ENCODE results near the gene VGLL3.

VGLL3 gene

DNA sequence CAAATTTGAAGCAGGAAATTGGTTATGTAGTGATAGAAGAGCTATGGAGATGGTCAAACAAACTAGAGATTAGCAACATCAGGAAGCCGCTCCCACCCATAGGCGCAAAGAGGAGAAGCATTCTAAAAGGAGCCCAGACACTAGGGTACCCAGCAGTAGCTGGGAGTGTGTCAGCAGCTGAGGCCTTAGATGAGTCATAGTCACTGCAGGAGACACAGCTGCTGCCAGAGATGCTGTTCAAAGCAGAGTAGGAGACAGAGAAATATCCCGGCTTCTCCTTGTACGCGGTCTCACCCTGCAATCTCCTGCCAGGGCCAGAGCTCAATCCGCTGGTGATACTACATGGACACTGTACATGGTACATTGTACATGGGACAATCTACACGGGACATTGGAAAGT lies 61.9 kb downstream of the VGLL3 start:
- TF ChIP-seq, protein P1, sequence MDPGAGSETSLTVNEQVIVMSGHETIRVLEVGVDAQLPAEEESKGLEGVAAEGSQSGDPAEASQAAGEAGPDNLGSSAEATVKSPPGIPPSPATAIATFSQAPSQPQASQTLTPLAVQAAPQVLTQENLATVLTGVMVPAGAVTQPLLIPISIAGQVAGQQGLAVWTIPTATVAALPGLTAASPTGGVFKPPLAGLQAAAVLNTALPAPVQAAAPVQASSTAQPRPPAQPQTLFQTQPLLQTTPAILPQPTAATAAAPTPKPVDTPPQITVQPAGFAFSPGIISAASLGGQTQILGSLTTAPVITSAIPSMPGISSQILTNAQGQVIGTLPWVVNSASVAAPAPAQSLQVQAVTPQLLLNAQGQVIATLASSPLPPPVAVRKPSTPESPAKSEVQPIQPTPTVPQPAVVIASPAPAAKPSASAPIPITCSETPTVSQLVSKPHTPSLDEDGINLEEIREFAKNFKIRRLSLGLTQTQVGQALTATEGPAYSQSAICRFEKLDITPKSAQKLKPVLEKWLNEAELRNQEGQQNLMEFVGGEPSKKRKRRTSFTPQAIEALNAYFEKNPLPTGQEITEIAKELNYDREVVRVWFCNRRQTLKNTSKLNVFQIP (CRISPR knock-in tag; IDR thresholded peaks at IDR 0.05; ENCODE audit: borderline replicate concordance, low read depth), result no peak
- TF ChIP-seq TCF4 (CRISPR knock-in tag; IDR thresholded peaks at IDR 0.05; ENCODE audit: borderline replicate concordance) (no peak), ZC3H10 (CRISPR knock-in tag; IDR thresholded peaks at IDR 0.05) (no peak), GLIS3 (CRISPR knock-in tag; IDR thresholded peaks at IDR 0.05) (no peak), ZFP30 (CRISPR knock-in tag; IDR thresholded peaks at IDR 0.05) (no peak), SNAI2 (CRISPR knock-in tag; IDR thresholded peaks at IDR 0.05) (no peak)
- TF ChIP-seq, protein P2, sequence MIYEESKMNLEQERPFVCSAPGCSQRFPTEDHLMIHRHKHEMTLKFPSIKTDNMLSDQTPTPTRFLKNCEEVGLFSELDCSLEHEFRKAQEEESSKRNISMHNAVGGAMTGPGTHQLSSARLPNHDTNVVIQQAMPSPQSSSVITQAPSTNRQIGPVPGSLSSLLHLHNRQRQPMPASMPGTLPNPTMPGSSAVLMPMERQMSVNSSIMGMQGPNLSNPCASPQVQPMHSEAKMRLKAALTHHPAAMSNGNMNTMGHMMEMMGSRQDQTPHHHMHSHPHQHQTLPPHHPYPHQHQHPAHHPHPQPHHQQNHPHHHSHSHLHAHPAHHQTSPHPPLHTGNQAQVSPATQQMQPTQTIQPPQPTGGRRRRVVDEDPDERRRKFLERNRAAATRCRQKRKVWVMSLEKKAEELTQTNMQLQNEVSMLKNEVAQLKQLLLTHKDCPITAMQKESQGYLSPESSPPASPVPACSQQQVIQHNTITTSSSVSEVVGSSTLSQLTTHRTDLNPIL (CRISPR knock-in tag; IDR thresholded peaks at IDR 0.05; ENCODE audit: low read depth), result no peak
- no peak for ATAC-seq

DNA sequence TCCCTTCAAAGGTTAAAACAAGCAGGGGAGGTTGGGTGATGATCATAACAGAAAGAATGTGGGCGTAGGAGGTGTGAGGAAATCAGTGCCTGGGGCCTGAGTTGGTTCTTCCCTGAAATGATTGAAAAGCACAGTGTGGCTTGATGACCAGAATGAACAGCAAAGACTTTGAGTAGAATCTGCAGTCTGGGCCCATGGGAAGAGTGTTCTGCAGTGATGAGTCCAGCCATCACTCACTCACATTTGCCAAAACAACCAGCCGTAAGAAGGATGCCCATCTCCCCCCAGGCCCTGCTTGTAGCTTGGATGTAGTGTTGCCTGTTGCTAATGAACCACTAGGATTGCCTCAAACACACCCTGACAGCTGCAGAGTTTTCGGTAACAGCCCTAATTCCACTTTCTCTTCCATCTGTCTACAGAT lies 67.9 kb downstream of the VGLL3 start:
- no peak for ATAC-seq
- TF ChIP-seq TCF4 (CRISPR knock-in tag; IDR thresholded peaks at IDR 0.05; ENCODE audit: borderline replicate concordance), result no peak

DNA sequence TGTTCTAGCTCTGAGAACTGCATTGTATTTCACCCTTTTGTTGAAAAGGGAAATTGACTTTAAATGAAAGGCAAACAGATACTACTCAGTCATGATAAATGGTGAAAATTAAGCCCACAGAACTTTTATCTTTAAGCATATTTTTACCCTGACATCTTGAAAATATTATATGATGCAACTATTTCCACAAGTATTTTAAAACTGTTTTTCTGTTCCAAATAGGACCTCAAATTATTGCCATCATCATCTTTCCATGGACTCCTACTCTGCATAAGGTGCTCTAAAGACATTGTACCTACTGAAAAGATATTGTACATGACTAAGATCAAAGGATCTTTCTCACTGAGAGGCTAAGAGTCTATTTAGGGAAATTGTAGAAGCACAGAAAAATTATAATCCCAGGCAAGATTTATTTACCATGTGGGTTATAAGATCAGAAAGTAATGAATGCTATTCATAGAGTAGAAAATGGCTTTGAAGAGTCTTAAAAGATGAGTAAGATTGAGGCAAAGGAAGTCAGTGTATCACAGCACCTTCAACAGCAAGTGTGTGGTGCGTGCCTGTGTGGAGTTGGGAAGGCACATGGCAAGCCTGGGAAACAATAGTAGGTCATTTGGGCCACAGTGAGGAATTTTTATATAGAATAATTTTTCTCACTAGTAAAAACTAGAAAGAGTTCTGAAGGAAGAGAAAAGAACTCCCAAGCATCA lies 68.8 kb downstream of the VGLL3 start:
- no peak for TF ChIP-seq ARNTL (CRISPR knock-in tag; IDR thresholded peaks at IDR 0.05; ENCODE audit: borderline replicate concordance, low read depth)
- TF ChIP-seq OSR1 (CRISPR knock-in tag; IDR thresholded peaks at IDR 0.05), result no peak
- TF ChIP-seq CSDC2 (CRISPR knock-in tag; IDR thresholded peaks at IDR 0.05), result no peak
- TF ChIP-seq ZNF8 (CRISPR knock-in tag; IDR thresholded peaks at IDR 0.05), result no peak
- TF ChIP-seq PPARA (CRISPR knock-in tag; IDR thresholded peaks at IDR 0.05; ENCODE audit: borderline replicate concordance), result no peak
- TF ChIP-seq, protein P2 (CRISPR knock-in tag; IDR thresholded peaks at IDR 0.05; ENCODE audit: low read depth), result no peak
- no peak for TF ChIP-seq GLIS3 (CRISPR knock-in tag; IDR thresholded peaks at IDR 0.05)

DNA sequence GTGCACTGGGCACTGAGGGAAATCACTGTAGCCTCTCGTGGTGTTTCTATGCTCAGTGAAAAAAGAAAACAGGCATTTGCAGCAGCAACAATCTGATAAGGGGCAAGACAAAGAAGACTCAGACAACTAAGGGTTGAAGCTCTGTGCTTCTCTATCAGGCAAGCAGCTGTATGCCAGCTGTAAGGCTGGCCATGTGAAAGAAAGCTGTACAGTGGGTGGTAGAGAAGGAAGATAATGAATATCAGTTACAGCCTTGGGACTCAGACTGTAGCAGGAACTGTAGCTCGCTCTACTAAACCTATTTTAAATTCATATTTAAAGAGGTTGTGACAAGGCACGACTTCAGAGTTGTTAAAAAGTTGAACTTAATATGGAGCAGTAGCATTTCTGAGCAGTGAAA lies 76.3 kb downstream of the VGLL3 start:
- ATAC-seq, result no peak
- TF ChIP-seq, protein P3, sequence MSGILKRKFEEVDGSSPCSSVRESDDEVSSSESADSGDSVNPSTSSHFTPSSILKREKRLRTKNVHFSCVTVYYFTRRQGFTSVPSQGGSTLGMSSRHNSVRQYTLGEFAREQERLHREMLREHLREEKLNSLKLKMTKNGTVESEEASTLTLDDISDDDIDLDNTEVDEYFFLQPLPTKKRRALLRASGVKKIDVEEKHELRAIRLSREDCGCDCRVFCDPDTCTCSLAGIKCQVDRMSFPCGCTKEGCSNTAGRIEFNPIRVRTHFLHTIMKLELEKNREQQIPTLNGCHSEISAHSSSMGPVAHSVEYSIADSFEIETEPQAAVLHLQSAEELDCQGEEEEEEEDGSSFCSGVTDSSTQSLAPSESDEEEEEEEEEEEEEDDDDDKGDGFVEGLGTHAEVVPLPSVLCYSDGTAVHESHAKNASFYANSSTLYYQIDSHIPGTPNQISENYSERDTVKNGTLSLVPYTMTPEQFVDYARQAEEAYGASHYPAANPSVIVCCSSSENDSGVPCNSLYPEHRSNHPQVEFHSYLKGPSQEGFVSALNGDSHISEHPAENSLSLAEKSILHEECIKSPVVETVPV (CRISPR knock-in tag; IDR thresholded peaks at IDR 0.05), result no peak
- TF ChIP-seq, protein P4, sequence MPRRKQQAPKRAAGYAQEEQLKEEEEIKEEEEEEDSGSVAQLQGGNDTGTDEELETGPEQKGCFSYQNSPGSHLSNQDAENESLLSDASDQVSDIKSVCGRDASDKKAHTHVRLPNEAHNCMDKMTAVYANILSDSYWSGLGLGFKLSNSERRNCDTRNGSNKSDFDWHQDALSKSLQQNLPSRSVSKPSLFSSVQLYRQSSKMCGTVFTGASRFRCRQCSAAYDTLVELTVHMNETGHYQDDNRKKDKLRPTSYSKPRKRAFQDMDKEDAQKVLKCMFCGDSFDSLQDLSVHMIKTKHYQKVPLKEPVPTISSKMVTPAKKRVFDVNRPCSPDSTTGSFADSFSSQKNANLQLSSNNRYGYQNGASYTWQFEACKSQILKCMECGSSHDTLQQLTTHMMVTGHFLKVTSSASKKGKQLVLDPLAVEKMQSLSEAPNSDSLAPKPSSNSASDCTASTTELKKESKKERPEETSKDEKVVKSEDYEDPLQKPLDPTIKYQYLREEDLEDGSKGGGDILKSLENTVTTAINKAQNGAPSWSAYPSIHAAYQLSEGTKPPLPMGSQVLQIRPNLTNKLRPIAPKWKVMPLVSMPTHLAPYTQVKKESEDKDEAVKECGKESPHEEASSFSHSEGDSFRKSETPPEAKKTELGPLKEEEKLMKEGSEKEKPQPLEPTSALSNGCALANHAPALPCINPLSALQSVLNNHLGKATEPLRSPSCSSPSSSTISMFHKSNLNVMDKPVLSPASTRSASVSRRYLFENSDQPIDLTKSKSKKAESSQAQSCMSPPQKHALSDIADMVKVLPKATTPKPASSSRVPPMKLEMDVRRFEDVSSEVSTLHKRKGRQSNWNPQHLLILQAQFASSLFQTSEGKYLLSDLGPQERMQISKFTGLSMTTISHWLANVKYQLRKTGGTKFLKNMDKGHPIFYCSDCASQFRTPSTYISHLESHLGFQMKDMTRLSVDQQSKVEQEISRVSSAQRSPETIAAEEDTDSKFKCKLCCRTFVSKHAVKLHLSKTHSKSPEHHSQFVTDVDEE (CRISPR knock-in tag; IDR thresholded peaks at IDR 0.05), result no peak
- TF ChIP-seq ZNF70 (CRISPR knock-in tag; IDR thresholded peaks at IDR 0.05) (no peak), ZNF8 (CRISPR knock-in tag; IDR thresholded peaks at IDR 0.05) (no peak), ZFP30 (CRISPR knock-in tag; IDR thresholded peaks at IDR 0.05) (no peak)
- TF ChIP-seq, protein P2 (CRISPR knock-in tag; IDR thresholded peaks at IDR 0.05; ENCODE audit: low read depth), result no peak

More for the DNA sequence above, 68.8 kb downstream of the VGLL3 start:
- ATAC-seq, result no peak
